Heart right ventricle (tissue), 16 donors: ENCODE measurements around the gene CHRM2. TPM values are rescaled to one million over a fixed set of nuclear protein-coding genes. Genes with fewer than 3 reads are reported as not detected.
A peak's percentile ranks its signal among the peaks of the same experiment; 100 is the strongest.

Source experiments
- ATAC-seq, 8 donors: fragments of 200-7000 bp; cut with Tn5 transposase; one replicate each; pipeline ENCODE4 v1.9.1; 2020; ENCODE audit warnings: mild to moderate bottlenecking in 8 of 8, moderate library complexity in 8 of 8, moderate number of reproducible peaks in 1 of 8
- DNase-seq, 2 donors: peaks; one replicate each; pipeline ENCODE4 v3.0.0-alpha.2; 2020
- H3K27ac ChIP-seq, 10 donors: fragments of 200-600 bp; sonication (generic) in 2 of 10; one replicate each; pipeline versions ENCODE4 v1.5.0 to v1.8.0; 2020 to 2022; ENCODE audit warnings: mild to moderate bottlenecking in 3 of 10
- H3K27me3 ChIP-seq, 7 donors: fragments of 200-600 bp; one replicate each; pipeline ENCODE4 v1.8.0; 2021 to 2022; ENCODE audit warnings: mild to moderate bottlenecking in 2 of 7
- H3K36me3 ChIP-seq, 9 donors: fragments of 200-600 bp; sonication (generic) in 1 of 9; one replicate each; pipeline versions ENCODE4 v1.5.0 to v1.8.0; 2020 to 2022; ENCODE audit warnings: mild to moderate bottlenecking in 2 of 9
- H3K4me1 ChIP-seq, 9 donors: fragments of 200-600 bp; sonication (generic) in 1 of 9; one replicate each; pipeline versions ENCODE4 v1.5.0 to v1.8.0; 2020 to 2022; ENCODE audit warnings: mild to moderate bottlenecking in 4 of 9
- H3K4me3 ChIP-seq, 10 donors: fragments of 200-600 bp; sonication (generic) in 2 of 10; one replicate each; pipeline versions ENCODE4 v1.5.0 to v1.8.0; 2020 to 2022; ENCODE audit warnings: mild to moderate bottlenecking in 7 of 10, moderate library complexity in 2 of 10
- H3K9me3 ChIP-seq, 11 donors: fragments of 200-600 bp in 10 of 11; sonication (generic) in 2 of 11; one replicate each; pipeline versions ENCODE4 v1.5.0 to v1.8.0; 2013 to 2022; ENCODE audit warnings: mild to moderate bottlenecking in 2 of 11, control low read depth in 1 of 11, moderate library complexity in 1 of 11
- CTCF ChIP-seq, 9 donors: fragments of 200-600 bp; sonication (generic) in 2 of 9; IDR thresholded peaks; one replicate each; pipeline versions ENCODE4 v1.5.0 to v1.8.0; 2021 to 2022; ENCODE audit warnings: antibody characterized with exemption in 9 of 9, mild to moderate bottlenecking in 5 of 9, moderate library complexity in 1 of 9
- WGBS, 2 donors: extraction: QIAGEN DNeasy Blood & Tissue Kit; methylation state at CpG; one replicate each; pipeline ENCODE4 v1.1.7; 2013; ENCODE audit warnings: inconsistent platforms in 1 of 2; 5-methylcytosine and 5-hydroxymethylcytosine counted together
- intact Hi-C, 10 donors: fragments of 100-400 bp; cut with DNase I; formaldehyde crosslinking; loops; one replicate each; pipeline versions ENCODE4 v1.11.1 to v1.14.2; 2022
- polyA plus RNA-seq, 2 donors: library from polyadenylated mRNA; stranded (reverse); fragments of 200-250 nt; gene quantifications; one replicate each; pipeline ENCODE4 v1.2.3, GENCODE V29; 2013
- total RNA-seq, 10 donors: library from RNA; stranded (reverse); fragmentation: NEBNext Ultra II Directional in 3 of 10; extraction: Animal tissue kit (Norgen Biotek cat#: 25700) in 3 of 10; gene quantifications; one replicate each; pipeline versions ENCODE4 v1.2.1 to v1.2.4, GENCODE V29; 2021 to 2023
- donor health status: Arrhythmogenic right ventricular cardiomyopathy.
- donor health status: ischemic (EF 13 %, LVEDD 7.1; RV severe dilation, severe dysfunction).
- donor health status: healthy with polysubstance abuse.
- donor health status: DM: no; HTN: yes; CAD: no.
- donor health status: DM: no; HTN: no; CAD: no.
- donor health status: ischemic (EF 25% LVEDD 6.9; RV normal size, moderate dysfunction).
- donor health status: ischemic (EF 25% LVEDD 5.7; RV mildly dilated, moderate dysfunction).
- donor health status: healthy.
- donor health status: DM: yes; HTN: yes; CAD: no.
- donor health status: Ischemic cardiomyopathy.
- donor health status: ischemic (EF 35%, LVEDD 5.7; RV mildly dilated, moderate dysfunction).
- donor health status: nonischemic (EF 11% LVEDD 7.7; RV severe dilation, severe dysfunction).
- donor health status: DM: yes; HTN: yes; CAD: no.
- donor health status: PGD.
- donor health status: ischemic (EF 29% LVEDD 5.4; RV normal size, mild dysfunction).
- donor health status: nonischemic (EF 23%, LVEDD 6.1; RV moderate dilation, normal function).

Gene CHRM2
- total and polyA plus RNA-seq, 12 donors = 11.7 to 108 (median 69.7) TPM

GRCh38 chr7:136900005-136900404 is 31.6 kb downstream of the CHRM2 start:
- peak in 3 of 8 donors; percentile 28 to 63 (median 59) for ATAC-seq
- no peak for TF ChIP-seq CTCF (IDR thresholded peaks at IDR 0.05)
- intact Hi-C loops = no loop called here
- H3K4me3 ChIP-seq = no peak overlapping the region
- DNase-seq = no peak
- peaks cover 0 to 22% (median 0%) of the 10 kb centered on the region in 9 donors for H3K4me1 ChIP-seq
- H3K36me3 ChIP-seq = peaks cover 0 to 3% (median 0%) of the 10 kb centered on the region in 9 donors
- no peaks in the 10 kb centered on the region for H3K27me3 ChIP-seq
- no peaks in the 10 kb centered on the region for H3K9me3 ChIP-seq
- peak overlapping the region in 6 of 10 donors; percentile 2 to 45 (median 22) for H3K27ac ChIP-seq
- WGBS, 2 donors = 27 to 33% methylated on average over 1 of the region's 1 CpG

GRCh38 chr7:136910771-136911170 is 42.3 kb downstream of the CHRM2 start:
- WGBS, 2 donors = 67 to 76% methylated on average over 1 of the region's 1 CpG
- intact Hi-C loops = no loop called here
- no peak for ATAC-seq
- H3K9me3 ChIP-seq = no peaks in the 10 kb centered on the region
- H3K4me1 ChIP-seq = no peaks in the 10 kb centered on the region
- H3K27ac ChIP-seq = peak overlapping the region in 1 of 10 donors; percentile 3
- no peaks in the 10 kb centered on the region for H3K27me3 ChIP-seq
- H3K36me3 ChIP-seq = no peaks in the 10 kb centered on the region
- no peak overlapping the region for H3K4me3 ChIP-seq
- TF ChIP-seq CTCF (IDR thresholded peaks at IDR 0.05) = no peak
- no peak for DNase-seq

GRCh38 chr7:136911344-136911743 is 42.9 kb downstream of the CHRM2 start:
- intact Hi-C loops = no loop called here
- DNase-seq (no peak), ATAC-seq (peak in 5 of 8 donors; percentile 39 to 85 (median 79))
- peak in 2 of 9 donors; percentile 17 to 24 for TF ChIP-seq CTCF (IDR thresholded peaks at IDR 0.05)
- no peaks in the 10 kb centered on the region for H3K9me3 ChIP-seq
- H3K27ac ChIP-seq = peak overlapping the region in 1 of 10 donors; percentile 3
- WGBS, 2 donors = 64 to 66% methylated on average over 6 of the region's 6 CpGs
- no peaks in the 10 kb centered on the region for H3K36me3 ChIP-seq
- H3K4me3 ChIP-seq = no peak overlapping the region
- H3K27me3 ChIP-seq = no peaks in the 10 kb centered on the region
- H3K4me1 ChIP-seq = no peaks in the 10 kb centered on the region

GRCh38 chr7:136912339-136912738 is 43.9 kb downstream of the CHRM2 start:
- no peak for ATAC-seq
- intact Hi-C loops = no loop called here
- H3K36me3 ChIP-seq = no peaks in the 10 kb centered on the region
- peak overlapping the region in 1 of 10 donors; percentile 8 for H3K27ac ChIP-seq
- 12 to 13% methylated on average over 3 of the region's 3 CpGs for WGBS, 2 donors
- no peak overlapping the region for H3K4me3 ChIP-seq
- no peaks in the 10 kb centered on the region for H3K4me1 ChIP-seq
- H3K9me3 ChIP-seq = no peaks in the 10 kb centered on the region
- DNase-seq = no peak
- TF ChIP-seq CTCF (IDR thresholded peaks at IDR 0.05) = no peak
- no peaks in the 10 kb centered on the region for H3K27me3 ChIP-seq
